ENCODE results near the gene KRTAP17-1. TPM values are rescaled to one million over a fixed set of nuclear protein-coding genes. Genes with fewer than 3 reads are reported as not detected.

The KRTAP17-1 gene
- total RNA-seq, 1 donor: not detected

GRCh38 chr17:41315814-41316445, 420 bp upstream of the KRTAP17-1 start:
- no peak for DNase-seq (ENCODE audit: low read depth)
- H3K4me3 ChIP-seq (ENCODE audit: low read depth, low read length): no peak overlapping the region
- no peak for TF ChIP-seq CTCF (IDR thresholded peaks at IDR 0.05; ENCODE audit: insufficient read depth, low read depth, low read length)

- no peak for TF ChIP-seq CTCF (IDR thresholded peaks at IDR 0.05; ENCODE audit: insufficient read depth, low read depth, low read length)
- DNase-seq (ENCODE audit: low read depth): no peak
- H3K4me3 ChIP-seq (ENCODE audit: low read depth, low read length): no peak overlapping the region
These were observed 4.4 kb downstream of the KRTAP17-1 start for GRCh38 chr17:41311111-41311510.

GRCh38 chr17:41308918-41309359, 6.6 kb downstream of the KRTAP17-1 start, which contains the start of gene KRTAP16-1:
Gene KRTAP16-1, minus strand, starts transcription at chr17:41309309. Its CDS starts 56 bp downstream, at chr17:41309253.
- no peak for TF ChIP-seq CTCF (IDR thresholded peaks at IDR 0.05; ENCODE audit: insufficient read depth, low read depth, low read length)
- DNase-seq (ENCODE audit: low read depth): no peak
- H3K4me3 ChIP-seq (ENCODE audit: low read depth, low read length): no peak within 1 kb of the TSS

DNA sequence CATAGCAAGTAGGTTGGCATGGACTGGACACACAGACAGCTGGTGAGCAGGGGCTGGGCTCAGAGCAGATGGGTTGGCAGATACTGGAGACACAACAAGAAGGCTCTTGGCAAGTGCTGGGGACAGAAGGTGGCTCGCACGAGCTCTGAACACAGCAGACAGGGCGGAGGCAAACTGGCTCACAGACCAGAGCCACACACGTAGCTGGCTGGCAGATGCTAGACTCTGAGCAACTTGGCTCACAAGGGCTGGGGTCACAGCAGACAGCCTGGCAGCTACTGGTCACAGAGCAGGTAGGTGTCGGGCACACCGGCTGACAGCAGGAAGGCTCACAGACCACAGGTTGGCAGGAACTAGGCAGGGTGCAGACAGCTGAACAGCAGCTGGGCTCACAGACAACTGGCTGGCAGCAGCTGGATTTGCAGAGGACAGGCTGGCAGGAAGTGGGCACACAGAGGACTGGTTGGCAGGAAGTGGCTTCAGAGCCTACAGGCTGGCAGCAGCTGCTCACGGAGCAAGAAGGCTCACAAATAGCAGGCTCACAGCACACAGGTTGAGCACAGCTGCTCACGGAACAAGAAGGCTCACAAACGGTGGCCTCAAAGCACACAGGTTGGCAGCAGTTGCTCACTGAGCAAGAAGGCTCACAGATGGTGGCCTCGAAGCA, 7.1 kb downstream of the KRTAP17-1 start:
- H3K4me3 ChIP-seq (ENCODE audit: low read depth, low read length): no peak overlapping the region
- no peak for TF ChIP-seq CTCF (IDR thresholded peaks at IDR 0.05; ENCODE audit: insufficient read depth, low read depth, low read length)
- DNase-seq (ENCODE audit: low read depth): no peak

- no peak overlapping the region for H3K4me3 ChIP-seq (ENCODE audit: low read depth, low read length)
- no peak for DNase-seq (ENCODE audit: low read depth)
- TF ChIP-seq CTCF (IDR thresholded peaks at IDR 0.05; ENCODE audit: insufficient read depth, low read depth, low read length): no peak
These were observed 7.9 kb downstream of the KRTAP17-1 start for GRCh38 chr17:41307647-41308046.

GRCh38 chr17:41304091-41304490, 11.4 kb downstream of the KRTAP17-1 start:
- DNase-seq (ENCODE audit: low read depth): no peak
- H3K4me3 ChIP-seq (ENCODE audit: low read depth, low read length): no peak overlapping the region
- no peak for TF ChIP-seq CTCF (IDR thresholded peaks at IDR 0.05; ENCODE audit: insufficient read depth, low read depth, low read length)

Measured in fibroblast of villous mesenchyme (primary cell).